HuH-7 (cell line): Measurements from ENCODE around the gene NSD2.
"Not testable (repeated sequence)": the region's sequence is repeated elsewhere in the genome, so short reads cannot be mapped to it uniquely, and the experiment has no call there.

ENCODE experiments used
- DNase-seq: peaks from one replicate; pipeline ENCODE4 v3.0.0; 2011; ENCODE audit warnings: low spot score

Gene NSD2

DNA sequence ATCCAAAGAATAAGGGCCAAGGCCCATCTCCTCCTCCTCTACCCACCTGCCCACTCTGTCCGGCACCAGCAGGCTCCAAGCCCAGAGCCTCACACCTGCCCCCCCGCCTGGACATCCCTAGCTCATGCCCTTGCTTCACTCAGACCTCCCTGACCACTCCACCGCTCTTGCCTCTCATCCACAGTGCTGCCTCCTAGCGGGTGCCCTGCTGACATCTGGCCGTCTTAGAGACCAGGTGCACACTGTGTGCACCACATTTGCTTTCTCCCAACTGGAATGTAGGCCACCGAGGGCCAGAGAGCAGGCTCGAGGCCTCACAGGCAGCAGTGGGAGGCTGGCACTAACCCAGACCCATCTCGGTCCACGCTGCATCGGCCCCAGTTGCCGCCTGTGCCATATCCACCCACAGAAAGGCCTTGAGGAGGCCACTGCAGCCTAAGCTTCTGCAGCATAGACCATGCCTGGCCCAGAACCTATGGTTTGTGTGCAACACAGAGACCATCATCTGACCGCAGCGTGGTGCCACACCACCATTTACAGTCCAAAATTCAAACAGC is 28.8 kb upstream of the NSD2 start:
- no peak for DNase-seq

DNA sequence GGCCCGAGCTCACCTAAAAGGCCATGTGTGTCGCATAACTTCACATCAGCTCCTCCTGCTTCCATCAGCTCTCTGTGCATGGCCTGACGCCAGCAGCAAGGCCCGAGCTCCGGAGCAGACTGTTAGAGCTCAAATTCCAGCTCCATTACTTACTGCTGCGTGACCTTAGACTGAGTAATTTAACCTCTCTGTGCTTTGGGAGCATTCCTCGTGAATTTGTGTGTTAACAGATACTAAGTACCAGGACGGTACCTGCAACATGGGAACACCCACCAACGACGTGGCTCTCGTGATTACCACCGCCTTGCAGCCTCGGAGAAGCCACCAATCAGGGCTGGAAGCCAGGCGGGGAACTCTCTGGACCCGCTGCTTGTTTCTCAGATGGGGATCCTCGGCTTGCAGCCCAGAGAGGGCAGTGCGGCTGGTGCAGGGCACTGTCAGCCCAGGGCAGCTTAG is 28.2 kb upstream of the NSD2 start:
- DNase-seq, result no peak

DNA sequence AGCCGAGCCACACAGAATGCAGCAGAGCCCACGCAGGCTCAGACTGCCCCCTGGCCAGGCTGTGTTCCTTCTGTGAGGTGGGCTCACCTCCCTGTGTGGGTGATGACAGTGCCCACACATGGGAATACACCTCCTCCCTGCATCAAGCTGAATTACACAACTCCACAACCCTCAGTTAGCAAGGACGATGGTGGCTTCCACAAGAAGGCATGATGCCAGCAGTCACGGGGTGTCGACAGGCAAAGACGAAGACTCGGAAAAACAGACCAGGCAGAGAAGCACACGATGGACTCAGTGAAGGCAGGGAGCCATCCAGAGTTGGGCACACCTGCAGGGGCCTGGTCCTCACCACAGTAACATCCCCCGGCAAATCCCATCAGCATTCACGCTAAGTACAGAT is 27.3 kb upstream of the NSD2 start:
- DNase-seq, result no peak

DNA sequence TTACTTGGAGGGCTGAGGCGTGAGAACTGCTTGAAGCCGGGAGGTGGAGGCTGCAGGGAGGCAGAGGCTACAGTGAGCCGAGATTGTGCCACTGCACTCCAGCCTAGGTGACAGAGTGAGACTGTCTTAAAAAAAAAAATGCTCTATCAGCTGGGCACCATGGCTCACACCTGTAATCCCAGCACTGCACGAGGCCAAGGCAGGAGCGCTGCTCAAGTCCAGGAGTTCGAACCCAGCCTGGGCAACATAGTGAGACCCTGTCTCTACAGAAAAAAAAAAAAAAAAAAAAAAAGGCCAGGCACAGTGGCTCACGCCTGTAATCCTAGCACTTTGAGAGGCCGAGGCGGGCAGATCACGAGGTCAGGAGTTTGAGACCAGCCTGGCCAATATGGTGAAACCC is 26.6 kb upstream of the NSD2 start:
- DNase-seq, result not testable (repeated sequence)

DNA sequence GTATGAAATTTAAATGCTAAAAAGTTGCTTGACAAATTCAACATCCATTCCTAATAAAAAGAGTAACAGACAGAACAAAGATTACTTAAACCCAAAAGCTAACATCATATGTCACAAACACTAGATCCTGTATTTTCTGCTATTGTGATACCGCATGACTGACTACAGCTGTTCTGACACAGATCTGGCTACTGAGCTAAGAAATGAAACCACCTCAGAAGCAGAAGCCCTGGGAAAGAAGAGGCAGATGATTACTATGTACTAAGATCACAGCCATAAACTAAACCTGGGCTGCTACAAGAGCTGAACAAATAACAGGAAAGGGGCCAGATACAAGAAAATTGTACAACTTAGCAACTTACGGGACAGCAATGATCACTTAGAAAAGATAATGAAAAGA is 24.6 kb upstream of the NSD2 start:
- DNase-seq, result no peak

DNA sequence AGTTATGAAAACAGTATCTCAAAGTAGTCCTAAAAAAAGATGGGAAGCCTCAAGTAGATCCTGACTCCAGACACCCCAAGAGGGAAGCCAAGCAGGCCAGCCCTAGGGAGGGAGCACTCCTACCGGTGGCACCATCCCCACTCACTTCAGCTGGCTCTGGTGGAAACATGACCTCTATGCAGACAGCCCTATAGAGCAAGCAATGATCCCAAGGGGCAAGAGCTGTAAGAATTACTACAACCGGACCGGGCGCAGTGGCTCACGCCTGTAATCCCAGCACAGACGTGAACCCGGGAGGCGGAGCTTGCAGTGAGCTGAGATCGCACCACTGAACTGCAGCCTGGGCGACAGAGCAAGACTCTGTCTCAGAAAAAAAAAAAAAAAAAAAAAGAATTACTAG is 20.9 kb upstream of the NSD2 start:
- no peak for DNase-seq

DNA sequence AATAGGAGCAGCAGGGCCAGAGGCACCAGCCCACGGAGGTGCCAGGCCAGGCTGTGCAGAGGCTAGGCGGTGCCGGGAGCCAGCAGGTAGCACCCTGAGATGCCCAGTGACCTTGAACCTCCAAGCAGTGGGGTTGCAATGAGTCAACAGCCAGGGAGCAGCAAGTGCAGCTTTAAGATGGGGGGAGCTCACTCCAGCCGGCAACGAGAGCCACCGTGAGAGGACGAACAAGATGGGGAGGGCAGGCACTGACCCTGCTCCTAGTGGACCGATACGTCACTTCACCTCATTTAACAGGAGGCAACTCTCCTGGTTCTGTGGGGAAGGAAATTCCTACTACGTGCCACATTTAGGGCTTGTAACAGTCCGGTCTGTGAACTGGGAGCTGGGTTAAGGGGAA is 20.0 kb upstream of the NSD2 start:
- no peak for DNase-seq

DNA sequence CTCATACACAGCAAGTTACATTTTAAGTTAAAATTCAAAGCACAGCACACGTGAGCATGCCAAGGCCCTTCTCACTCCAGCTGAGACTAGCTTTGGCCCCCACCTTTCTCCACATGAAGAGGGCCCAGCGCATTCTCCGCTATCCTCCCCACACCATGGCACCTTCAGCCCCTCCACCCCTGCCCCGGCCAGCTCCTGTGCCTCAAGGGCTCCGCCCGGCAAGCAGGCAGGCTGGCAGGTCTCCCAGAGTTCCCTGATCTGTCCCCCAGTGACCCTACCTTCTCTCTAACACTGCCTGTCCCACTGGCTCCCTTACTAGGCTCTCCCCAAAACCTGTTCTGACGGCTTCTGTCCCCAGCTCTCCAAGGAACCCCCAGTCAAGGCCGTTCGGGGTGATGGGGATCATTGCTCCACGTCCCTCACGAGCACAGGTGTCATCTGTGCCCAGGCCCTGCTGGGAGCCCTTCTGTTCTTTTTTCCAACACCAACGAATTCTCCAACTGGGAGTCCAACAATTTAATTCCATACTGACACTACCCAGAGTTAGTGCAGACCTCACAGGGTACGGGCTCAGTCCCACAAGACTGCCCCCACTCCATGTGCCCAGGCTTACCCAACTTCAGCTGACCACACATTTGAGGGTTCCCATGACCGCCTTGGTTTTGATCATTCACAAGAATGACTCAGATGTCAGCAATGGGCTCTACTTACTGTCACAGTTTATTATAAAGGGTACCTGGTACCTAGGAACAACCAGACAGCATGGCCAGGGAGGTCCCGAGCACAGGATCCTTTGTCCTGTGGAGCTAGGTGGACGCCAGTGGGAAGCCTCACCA is 19.4 kb upstream of the NSD2 start:
- no peak for DNase-seq

DNA sequence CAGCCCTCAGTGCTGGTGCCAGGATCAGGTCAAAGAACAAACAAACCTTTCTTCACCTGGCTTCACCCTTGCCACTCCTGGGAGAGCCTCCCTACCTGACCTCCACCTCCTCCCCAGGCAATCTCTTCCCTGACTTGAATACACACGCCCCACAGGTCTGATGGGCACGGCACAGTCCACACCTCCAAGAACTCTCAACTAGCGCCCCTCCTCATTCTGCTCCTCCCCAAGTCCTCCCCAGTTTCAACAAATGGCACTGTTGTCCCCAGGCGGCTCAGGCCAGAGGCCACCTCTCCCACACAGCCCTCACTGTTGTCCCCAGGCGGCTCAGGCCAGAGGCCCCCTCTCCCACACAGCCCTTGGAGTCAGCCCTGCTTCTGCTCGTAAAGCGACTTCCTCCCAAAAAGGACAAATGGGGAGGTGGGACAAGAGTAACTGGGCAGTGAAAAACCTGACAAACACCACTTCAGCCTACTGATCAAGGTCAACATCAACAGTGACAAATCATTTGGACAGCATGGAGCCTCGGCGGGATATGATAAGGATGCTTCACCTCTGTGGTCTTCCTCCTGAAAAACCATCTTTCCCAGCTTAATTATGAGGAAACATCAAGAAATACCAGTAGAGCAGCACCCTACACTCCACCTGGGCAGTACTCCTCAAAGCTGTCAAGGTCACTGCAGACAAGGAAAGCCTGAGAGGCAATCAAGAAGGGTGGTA is 18.1 kb upstream of the NSD2 start:
- no peak for DNase-seq

DNA sequence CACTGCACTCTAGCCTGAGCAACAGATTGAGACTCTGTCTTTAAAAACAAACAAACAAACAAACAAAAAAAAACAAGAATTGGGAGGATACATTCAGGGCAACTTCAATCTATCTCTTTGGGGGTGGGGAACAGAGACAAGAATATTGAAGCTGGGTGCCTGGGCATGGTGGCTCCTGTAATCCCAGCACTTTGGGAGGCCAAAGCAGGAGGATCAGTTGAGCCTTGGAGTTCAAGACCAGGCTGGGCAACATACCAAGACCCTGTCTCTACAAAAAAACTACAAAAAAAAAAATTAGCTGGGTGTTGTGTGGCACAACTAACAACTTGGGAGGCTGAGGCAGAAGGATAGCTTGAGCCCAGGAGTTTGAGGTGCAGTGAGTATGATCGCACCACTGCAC is 16.4 kb upstream of the NSD2 start:
- no peak for DNase-seq

DNA sequence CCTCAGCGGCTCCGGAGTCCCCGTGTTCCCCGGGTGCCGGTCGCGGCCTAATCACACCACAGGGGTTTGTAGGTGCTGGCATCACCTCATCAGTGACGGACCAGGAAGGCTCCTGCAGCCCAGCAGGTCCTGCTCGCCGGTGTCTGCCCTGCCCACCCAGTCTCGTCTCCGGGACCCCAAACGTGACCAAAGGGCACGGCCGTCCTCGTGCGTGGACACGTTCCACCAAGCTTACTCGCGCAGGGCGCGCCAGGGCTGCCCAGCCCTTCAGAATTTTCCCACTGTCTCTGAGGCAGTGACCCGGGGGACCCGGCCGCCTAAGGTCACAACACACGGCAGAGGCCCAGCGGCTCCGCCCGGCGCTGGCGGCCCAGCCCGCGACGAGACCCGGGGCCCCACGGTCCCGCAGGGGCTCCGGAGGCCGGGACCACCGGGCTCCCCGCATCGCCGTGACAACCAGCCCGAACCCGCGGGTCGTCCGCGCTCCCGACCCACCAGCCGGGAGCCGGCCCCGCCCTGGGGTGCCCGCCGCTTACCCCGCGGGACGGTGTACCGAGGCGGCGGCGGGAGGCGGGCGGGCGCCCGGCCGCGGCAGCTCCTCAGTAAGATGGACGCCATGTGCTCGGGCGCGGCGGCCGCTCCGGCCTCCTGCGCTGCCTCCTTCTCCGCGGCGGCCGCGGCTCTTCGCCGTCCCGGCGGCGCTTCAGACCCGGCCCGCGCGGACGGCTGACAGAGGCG is 15.7 kb upstream of the NSD2 start:
- no peak for DNase-seq

DNA sequence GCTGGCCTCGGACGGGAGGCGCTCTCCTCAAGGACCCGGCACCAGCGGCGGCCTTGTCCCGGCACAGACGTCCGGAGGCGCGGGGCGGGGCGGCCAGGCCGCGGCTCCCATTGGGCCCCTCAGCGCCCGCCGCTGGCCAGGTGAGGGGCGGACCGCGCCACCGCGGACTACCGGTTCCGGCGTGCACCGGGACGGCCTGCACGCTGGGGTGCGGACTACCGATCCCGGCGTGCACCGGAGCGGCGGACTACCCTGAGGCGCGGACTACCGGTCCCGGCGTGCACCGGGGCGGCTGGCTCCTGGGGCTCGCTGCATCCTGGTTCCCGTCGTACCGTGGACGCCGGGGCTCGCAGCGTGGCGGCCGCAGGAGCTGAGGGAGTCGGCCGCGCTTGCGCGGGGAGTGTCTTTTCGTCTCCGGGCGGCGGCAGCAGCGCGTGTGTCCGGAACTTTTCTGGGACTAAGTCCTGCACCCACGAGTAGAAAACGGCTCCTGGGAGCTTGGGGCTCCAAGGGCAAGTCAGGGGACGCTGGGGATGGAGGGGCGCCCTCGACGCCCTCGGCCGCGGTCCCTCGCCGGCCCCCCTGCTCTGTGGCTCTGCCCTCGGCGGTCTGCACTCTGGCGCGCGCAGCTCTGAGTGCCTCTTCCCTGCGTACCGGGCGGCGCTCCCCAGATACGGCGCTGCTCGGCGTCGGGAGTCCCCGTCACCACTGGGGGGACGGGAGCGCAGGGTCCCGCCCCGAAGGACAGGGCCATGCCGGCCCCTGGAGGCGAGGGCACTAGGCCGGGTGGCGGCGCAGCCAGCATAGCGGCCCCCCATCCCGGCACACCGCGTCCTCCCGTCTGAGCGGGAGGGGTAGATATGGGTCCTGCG is 14.9 kb upstream of the NSD2 start, which contains the start of gene LETM1:
Gene LETM1, minus strand, starts transcription at position 86 of the 872 bp plus-strand sequence. CDS start 206 bp downstream, outside the sequence.
- DNase-seq, result peak; percentile 93

DNA sequence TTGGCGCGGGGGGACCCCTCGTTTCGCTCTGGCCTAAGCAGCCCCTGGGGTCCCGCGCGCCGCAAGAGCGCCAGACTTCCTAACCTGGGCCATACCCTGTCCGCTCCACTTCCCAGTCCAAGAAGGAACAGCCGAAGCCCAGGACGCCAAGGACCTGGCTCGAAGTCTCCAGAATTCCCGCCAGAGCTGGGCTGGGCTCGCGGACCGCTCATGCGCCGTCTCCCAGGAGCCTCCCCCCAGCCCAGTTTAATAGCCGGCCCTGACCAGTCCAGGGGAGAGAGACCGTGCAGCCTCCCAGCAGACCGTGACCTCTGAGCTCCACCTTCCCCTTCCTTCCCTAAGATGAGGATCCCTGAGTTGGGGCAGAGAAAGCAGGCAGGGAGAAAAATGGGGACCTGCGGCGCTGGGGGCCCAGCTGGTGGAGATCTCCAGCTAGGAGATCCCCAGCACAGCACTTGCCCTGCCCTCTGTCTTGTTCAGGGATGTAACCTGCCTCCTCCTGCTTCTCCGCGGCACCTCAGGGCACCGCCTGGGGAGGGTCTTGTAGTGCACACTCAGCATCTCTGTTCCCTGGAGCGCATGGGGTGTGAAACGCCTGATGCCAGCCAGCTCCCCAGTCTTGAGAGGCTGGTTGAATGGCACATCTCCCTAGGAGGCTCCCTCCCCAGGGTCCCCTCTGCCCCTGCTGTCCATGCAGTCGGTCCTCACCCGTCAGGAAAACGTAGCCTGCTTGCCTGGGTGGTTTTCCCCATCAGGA is 14.1 kb upstream of the NSD2 start:
- no peak for DNase-seq

DNA sequence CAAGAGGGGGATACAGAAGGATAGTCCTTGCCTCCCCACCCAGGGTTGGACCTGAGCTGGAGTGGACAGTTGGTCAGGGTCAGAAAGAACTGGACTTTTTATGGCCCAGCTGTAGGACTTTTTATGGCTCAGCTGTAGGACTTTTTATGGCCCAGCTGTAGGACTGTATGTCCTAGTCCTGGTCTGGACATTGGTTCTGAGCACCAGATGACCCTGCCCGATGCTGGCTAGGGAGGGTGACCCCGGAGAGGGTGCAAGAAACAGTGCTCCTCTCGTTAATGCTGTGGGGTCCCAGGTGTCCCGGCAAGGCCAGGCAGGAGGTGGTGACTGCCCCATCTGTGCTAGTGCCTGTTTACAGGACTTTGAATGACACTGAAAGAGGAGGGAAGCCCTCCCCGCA is 13.3 kb upstream of the NSD2 start:
- no peak for DNase-seq

DNA sequence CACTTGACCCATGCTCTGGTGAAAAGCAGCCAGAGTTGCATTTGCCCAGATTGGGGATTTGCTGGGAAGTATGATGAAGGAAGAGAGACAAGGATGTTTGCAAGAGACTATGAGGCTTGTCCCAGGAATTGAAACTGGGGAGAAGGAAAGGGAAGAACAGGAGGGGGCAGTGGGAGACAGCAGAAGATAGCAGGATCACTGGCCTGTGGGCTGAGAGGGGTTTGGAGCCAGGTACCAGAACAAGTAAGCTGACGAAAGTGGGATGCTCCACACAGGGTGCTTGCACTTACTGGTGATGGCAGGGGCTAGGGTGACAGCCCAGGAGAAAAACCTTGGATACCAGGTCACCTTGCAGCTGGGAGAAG is 11.8 kb upstream of the NSD2 start:
- DNase-seq, result no peak

DNA sequence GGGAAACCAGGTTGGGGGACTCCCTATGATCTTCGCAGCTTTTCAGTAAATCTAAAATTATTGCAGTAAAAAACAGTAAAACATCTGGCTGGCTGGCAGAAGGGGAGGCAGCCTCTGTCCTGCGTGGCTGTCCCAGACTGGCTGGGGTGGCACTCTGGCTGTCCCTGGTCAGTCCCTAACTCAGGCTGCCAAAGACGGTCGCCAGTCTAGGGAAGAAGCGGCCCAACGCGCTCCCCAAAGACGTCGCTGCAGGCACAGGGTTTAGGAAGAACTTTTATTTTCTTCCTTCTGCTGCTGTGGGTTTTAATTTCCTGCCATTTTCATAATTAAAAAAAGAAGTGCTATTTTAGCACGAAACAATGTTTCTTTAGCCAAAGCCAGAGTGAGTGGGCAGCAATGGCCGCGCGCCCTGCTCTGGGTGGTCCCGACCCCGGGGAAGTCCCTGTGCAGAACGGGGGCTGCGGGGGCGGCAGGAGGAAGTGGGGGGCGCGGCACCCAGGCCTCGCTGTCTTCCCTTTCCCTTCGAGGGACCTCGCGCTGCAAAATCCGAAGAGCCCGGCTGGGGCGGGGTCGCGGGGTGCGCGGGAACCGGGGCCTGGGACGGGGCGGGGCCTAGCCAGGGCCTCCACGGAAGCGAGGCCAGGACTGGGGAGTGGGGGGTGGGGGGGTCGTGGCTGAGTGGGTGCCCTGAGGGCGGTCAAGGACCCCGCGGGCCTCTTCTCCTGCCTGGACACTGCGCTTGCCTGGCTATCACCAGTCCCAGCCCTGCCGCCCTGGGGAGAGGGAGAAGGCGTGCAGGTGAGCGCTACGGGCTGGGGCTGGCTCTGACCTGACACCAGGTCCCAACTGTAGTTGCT is 8.9 kb upstream of the NSD2 start:
- no peak for DNase-seq

DNA sequence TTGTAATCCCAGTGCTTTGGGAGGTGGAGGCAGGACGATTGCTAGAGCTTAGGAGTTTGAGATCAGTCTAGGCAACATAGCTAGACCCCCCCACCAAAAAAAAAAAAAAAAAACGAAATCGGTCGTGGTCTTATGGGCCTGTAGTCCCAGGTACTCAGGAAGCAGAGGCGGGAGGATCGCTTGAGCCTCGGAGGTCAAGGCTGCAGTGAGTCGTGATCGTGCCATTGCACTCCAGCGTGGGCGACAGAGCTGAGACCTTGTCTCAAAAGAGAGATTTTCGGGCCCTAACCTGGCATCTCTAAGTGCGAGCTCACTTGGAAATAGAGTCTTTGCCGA is 8.3 kb upstream of the NSD2 start:
- no peak for DNase-seq

DNA sequence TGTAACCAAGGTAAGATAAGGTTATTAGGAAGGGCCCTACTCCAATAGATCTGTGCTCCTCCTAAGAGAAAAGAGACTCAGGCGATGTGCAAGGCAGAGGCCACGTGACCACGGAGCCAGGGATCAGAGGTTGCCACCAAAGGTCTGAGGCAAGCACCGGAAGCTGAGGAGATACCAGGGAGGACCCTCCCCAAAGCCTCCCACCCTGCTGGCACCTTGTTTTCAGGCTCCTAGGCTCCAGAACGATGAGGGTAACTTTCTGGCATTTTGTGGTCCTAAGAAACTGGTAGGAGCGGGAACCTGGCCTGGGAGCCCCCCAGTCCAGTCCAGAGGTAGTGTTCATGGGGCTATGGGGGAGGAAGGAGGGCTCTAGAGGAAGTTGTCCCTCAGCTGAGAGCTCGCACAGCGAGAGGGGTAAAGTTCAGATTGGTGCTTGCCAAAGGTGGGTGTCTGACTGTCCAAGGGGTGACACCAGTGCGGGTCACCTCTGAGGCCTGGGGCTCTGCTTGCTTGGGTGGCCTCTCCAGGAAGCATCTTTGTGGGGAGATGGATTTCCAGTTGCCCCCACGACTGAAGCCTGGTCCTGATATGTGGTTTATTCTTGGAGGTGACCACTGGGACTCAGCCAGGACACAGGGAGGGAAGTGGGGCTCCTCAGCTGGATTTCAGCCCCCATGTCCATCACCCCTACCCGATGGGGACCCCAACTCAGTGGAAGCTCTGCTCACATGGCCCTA is 7.7 kb upstream of the NSD2 start:
- DNase-seq, result no peak
